HG02943 (cell line): ENCODE measurements around the gene GARRE1.
"Not testable (repeated sequence)": the region's sequence is repeated elsewhere in the genome, so short reads cannot be mapped to it uniquely, and the experiment has no call there.

Experiments used
- ATAC-seq: cut with Tn5 transposase; IDR thresholded peaks from one replicate; pipeline ENCODE4 v1.9.1; 2021; ENCODE audit warnings: mild to moderate bottlenecking, low read depth, moderate library complexity; ENCODE audit not compliant: unreplicated experiment

The GARRE1 gene

GRCh38 chr19:34231439-34231838 lies 22.9 kb upstream of the GARRE1 start:
- no peak for ATAC-seq

DNA sequence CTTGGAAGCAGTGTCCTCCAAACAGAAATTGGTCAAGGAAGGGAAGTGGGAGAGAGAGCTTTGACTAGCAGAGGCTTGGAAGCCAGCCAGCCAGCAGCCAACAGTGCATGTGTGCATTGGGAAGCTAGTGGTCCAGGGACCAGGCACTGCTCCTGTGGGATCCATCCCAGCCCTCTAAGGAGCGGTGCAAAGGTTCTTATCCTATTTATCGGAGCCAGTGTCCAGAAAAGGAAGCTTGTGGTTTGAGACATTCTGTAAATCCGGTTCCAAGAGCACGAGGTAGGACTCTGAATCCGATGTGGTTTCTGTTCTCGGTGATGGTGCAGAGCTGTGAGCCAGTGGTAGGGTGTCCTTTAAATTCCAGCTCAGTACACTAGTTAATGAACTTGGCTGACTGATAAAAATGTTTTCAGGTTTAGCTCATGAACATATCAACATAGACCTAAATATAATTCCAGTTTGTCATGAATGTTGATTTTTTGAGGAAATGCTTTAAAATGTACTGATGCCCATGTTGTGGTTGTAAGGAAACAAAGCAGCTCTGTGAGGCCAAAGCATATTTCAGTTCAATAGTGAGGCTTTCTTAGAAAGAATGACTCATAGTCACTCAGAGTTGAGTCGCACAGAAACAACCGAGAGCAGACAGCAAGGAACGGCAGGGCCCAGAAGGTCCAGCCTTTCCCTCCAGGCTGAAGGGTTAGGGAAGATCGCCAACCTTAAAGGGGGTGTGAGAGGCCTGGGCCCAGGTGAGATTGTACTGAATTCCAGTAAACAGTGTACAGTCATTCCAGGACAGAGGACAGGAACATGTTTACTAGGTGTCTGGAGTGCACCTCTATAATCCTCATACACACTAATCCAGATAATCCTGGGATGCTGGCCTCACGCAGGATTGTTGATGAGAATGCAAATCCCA lies 21.5 kb upstream of the GARRE1 start:
- ATAC-seq = no peak

GRCh38 chr19:34235425-34235940 lies 18.9 kb upstream of the GARRE1 start:
- no peak for ATAC-seq

GRCh38 chr19:34236035-34236987 lies 18.0 kb upstream of the GARRE1 start:
- ATAC-seq = no peak

DNA sequence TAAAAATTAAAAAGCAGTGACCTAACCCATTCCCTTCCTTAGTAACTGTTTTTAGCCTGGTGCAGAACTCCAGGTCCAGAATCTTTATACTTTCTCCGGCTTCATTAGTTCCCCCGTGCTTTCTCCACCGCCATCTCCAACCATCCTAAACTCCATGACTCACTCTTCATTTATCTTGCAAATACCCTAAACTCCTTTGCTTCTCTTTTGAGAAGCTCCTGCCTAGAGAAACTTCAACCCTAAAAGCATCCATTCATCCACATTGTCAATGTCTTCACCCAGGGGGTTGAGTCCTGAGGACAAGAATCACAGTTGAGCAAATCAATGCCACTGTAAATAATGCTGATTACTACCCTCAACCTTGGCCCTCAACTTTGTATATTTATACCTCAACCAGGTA lies 17.1 kb upstream of the GARRE1 start:
- ATAC-seq = no peak

DNA sequence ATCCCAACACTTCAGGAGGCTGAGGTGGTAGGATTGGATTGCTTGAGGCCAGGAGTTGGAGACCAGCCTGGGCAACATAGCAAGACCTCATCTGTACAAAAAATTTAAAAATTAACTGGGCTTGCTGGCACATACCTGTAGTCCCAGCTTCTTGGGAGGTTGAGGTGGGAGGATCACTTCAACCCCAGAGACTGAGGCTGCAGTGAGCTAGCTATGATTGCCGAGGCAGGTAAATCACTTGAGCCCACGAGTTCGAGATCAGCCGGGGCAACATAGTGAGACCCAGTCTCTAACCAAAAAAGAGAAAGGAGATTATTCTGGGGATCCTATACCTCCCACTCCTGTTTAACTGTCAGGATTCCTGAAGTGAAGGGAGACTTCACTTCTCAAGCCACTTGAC lies 16.4 kb upstream of the GARRE1 start:
- ATAC-seq = no peak

GRCh38 chr19:34241513-34242337 lies 12.6 kb upstream of the GARRE1 start:
- ATAC-seq = no peak

DNA sequence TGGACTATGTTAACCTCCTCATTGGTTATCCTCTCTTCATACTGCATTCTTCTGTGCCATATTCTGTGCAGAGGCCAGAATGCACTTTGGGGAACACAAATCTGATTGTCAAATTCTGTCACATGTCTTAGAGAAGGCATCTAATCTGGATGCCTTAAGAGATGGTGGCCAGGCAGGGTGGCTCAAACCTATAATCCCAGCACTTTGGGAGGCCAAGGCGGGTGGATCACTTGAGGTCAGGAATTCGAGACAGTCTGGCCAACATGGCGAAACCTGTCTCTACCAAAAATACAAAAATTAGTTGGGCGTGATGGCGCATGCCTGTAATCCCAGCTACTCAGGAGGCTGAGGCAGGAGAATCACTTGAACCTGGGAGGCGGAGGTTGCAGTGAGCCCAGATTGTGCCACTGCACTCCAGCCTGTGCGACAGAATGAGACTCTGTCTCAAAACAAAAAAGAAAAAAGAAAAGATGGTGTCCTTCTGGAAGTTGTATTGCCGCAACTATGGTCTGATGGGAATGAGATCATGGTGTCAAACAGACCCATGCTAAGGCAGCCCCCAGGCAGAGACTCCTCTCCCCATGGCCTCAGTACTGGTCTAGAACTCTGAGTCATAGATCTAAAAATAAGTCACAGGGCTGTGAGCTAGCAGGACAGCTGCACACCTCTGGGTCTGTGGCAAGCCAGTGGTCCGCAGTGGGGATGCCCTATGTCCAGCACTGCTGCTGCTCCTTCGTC lies 11.0 kb upstream of the GARRE1 start:
- not testable (repeated sequence) for ATAC-seq

- no peak for ATAC-seq
These were observed 10.3 kb upstream of the GARRE1 start for GRCh38 chr19:34243876-34244578.

GRCh38 chr19:34244611-34245299 lies 9.6 kb upstream of the GARRE1 start:
- ATAC-seq = no peak

DNA sequence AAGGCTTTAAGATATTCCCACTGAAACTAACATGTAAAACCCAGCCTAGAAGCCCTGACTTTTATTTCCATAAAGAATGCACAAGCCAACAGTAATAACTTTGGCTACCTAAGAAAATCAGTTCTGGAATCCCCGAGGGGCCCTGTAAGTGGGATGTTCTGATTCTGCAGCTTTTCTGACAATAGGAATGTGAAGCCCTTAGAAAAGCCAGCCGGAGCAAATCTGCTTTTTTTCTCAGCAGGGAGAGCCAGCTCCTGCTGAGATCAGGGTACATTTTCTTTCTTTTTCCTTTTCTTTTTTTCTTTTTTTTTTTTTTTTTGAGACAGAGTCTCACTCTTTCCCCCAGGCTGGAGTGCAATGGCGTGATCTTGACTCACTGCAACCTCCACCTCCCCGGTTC lies 8.0 kb upstream of the GARRE1 start:
- no peak for ATAC-seq

- ATAC-seq = no peak
These were observed 5.4 kb upstream of the GARRE1 start for GRCh38 chr19:34248941-34249340.

DNA sequence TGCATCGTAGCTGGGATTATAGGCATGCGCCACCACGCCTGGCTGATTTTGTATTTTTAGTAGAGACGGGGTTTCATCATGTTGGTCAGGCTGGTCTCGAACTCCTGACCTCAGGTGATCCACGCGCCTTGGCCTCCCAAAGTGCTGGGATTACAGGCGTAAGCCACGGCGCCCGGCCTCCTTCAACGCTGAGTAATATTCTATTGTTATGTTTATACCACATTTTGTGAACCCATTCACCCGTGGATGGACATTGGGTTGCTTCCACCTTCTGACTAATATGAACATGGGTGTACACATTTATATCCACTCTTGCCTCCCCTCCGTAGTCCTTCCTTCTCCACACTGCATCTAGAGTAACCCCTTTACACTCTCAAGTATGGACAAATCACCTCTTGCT lies 1.2 kb upstream of the GARRE1 start:
- ATAC-seq = not testable (repeated sequence)

DNA sequence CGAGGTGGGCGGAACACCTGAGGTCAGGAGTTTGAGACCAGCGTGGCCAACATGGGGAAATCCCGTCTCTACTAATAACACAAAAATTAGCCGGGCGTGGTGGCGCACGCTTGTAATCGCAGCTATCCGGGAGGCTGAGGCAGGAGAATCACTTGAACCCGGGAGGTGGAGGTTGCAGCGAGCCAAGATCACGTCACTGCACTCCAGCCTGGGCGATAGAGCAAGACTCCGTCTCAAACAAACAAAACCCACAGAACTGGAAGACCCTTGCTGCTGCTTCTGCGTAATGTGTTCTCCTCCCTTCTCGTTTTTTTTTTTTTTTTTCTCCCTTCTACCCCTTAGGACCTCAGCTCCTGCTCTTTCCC lies 691 bp upstream of the GARRE1 start:
- not testable (repeated sequence) for ATAC-seq

DNA sequence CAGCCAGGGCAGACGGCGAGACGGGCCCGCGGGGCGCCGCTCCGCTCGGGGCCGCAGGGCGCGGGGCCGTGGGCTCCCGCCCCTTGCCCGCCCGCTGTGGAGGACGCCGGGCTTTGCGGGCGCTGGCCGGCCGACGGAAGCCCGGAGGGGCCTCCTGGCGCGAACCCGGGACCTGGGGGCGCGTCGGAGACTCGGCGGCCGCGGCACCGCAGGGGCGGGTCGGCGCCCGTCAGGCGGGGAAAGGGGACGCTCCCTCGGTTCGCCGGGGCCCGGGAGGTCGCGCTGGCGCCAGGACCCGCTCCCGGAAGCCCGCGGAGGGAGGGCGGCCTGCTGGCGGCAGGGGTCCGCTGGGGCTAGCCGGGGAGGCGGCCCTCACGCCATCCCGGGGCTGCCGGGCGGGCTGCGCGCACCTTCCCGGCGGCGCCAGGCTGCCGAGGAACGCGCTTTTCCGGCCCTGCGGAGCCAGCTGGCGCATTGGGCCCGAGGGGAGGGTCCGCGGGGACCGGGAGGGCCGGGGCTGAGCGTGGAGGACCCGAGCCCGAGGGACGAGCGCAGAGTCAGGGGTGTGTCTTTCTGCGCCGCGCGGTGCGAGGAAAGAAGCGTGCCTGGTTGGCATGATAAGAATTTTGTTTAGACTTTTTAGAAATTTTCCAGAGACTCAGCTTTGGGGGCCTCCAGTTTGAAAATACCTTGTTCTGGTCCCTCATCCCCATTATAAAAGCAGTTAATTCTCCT lies 511 bp downstream of the GARRE1 start:
- ATAC-seq = peak; percentile 48

DNA sequence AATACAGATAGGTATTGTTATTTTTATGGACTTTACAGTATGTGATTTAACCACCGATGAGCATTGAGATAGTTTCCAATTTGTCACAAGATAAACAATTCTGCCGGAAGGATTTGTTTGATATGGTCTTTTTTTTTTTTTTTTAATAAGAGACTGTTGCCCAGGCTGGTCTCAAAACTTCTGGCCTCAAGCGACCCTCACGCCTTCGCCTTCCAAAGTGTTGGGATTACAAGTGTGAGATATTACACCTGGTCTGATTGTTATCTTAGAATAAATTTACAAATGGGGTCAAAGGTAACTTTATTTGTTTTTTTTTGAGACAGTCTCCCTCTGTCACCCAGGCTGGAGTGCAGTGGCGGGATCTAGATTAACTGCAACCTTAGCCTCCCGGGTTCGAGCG lies 1.2 kb downstream of the GARRE1 start:
- no peak for ATAC-seq

- no peak for ATAC-seq
These were observed 2.6 kb downstream of the GARRE1 start for GRCh38 chr19:34256835-34257558.
